ENCODE measurements around the gene NSRP1.

DNA sequence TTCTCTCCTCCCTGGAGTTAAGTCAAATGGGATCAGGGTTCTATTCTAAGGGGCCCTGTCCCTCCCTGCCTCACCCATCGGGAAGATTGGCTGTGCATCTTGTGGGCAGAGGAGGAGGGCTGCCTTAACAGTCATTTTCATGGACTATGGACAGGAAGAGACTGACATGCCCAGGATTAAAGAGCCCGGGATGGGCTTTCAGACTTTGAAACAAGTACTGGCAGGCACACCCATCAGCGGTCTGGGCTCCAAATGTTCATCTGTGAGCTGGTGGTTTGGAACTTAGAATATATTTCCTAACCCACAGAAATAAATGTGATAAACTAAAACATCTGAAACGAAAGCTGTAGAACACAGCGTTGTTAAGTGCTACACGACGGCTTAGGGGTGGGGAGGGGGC lies 112.4 kb downstream of the NSRP1 start:
- TF ChIP-seq EZH2phosphoT487 (IDR thresholded peaks at IDR 0.05; ENCODE audit: insufficient read depth, low read depth), result no peak
- no peak for TF ChIP-seq EZH2 (IDR thresholded peaks at IDR 0.05; ENCODE audit: insufficient read depth, poor library complexity, severe bottlenecking)

Data from GM23248 (cell line).